Thyroid gland (tissue), 4 donors: ENCODE data around the gene ATP9B. TPM values are rescaled to one million over a fixed set of nuclear protein-coding genes. Genes with fewer than 3 reads are reported as not detected.

Experiments used
- DNase-seq, 2 donors: peaks; one replicate each; pipeline ENCODE4 v3.0.0-alpha.2; 2019
- H3K27ac ChIP-seq, 3 donors: fragments of 200-600 bp; sonication (generic); 1 replicate in 2 of 3; 2 replicates in 1 of 3; pipeline ENCODE4 v1.5.1; 2016 to 2019; ENCODE audit warnings: mild to moderate bottlenecking in 1 of 3, moderate library complexity in 1 of 3
- H3K27me3 ChIP-seq: fragments of 200-600 bp; sonication (generic); one replicate; pipeline ENCODE4 v1.5.1; 2019
- H3K36me3 ChIP-seq, 2 donors: fragments of 200-600 bp; sonication (generic); one replicate each; pipeline ENCODE4 v1.5.1; 2016 to 2019
- H3K4me1 ChIP-seq, 2 donors: fragments of 200-600 bp; sonication (generic); one replicate each; pipeline ENCODE4 v1.5.1; 2017 to 2019
- H3K4me3 ChIP-seq, 3 donors: fragments of 200-600 bp; sonication (generic); replicated peaks in 1 of 3; 1 replicate in 2 of 3; 2 replicates in 1 of 3; pipeline ENCODE4 v1.5.1; 2016; ENCODE audit warnings: mild to moderate bottlenecking in 1 of 3
- H3K9me3 ChIP-seq: fragments of 200-600 bp; sonication (generic); one replicate; pipeline ENCODE4 v1.5.1; 2017
- CTCF ChIP-seq, 6 experiments: fragments of 200-600 bp in 3 of 6; fragments of 450-650 bp in 3 of 6; sonication (generic) in 3 of 6; IDR thresholded peaks; one replicate each; pipeline ENCODE4 v1.5.1; 2016 to 2019; ENCODE audit warnings: antibody characterized with exemption in 6 of 6, mild to moderate bottlenecking in 2 of 6, inconsistent platforms in 1 of 6, moderate library complexity in 1 of 6
- POLR2A ChIP-seq, 2 donors: fragments of 450-650 bp; IDR thresholded peaks; one replicate each; pipeline ENCODE4 v1.6.1; 2017; ENCODE audit warnings: antibody characterized with exemption in 2 of 2, mild to moderate bottlenecking in 2 of 2, moderate library complexity in 1 of 2
- WGBS, 2 donors: methylation state at CpG; one replicate each; pipeline ENCODE4 v1.1.5; 2017; 5-methylcytosine and 5-hydroxymethylcytosine counted together
- intact Hi-C: fragments of 100-400 bp; cut with DNase I; formaldehyde crosslinking; loops from one replicate; pipeline ENCODE4 v1.15.1; 2023
- total RNA-seq, 4 donors: library from RNA; depleted of rRNA; stranded (reverse); fragments of >200 nt; gene quantifications; one replicate each; pipeline ENCODE4 v1.2.3, GENCODE V29; 2016

The ATP9B gene
- total RNA-seq, 4 donors from 2014 or later, result 30.6 to 58.1 (median 48.2) TPM

- intact Hi-C loops, result no loop called here
- Histone ChIP-seq H3K4me1 (peaks cover 0 to 4% of the 10 kb centered on the region in 2 donors), H3K4me3 (no peak overlapping the region), H3K36me3 (no peaks in the 10 kb centered on the region), H3K9me3 (no peaks in the 10 kb centered on the region), H3K27ac (no peak overlapping the region), H3K27me3 (no peaks in the 10 kb centered on the region)
- TF ChIP-seq POLR2A (IDR thresholded peaks at IDR 0.05) (no peak), CTCF (IDR thresholded peaks at IDR 0.05) (no peak)
- DNase-seq, result no peak
- 83% methylated on average over 12 to 22 of the region's 29 CpGs for WGBS, 2 donors
Measured at GRCh38 chr18:79427368-79428225, 358.4 kb downstream of the ATP9B start.

Other genes with a start within 250 kb of the ATP9B start
- gene SALL3, start 89.6 kb upstream of the ATP9B start, total RNA-seq, result under 1 TPM in 2 of 4 donors, not detected in 2; 0.11 to 0.13 TPM